ENCODE results near the gene LRP6. TPM values are rescaled to one million over a fixed set of nuclear protein-coding genes. Genes with fewer than 3 reads are reported as not detected.

The LRP6 gene
- total RNA-seq, 4 donors from 2014 or later: 15.1 to 25.9 (median 22.0) TPM

DNA sequence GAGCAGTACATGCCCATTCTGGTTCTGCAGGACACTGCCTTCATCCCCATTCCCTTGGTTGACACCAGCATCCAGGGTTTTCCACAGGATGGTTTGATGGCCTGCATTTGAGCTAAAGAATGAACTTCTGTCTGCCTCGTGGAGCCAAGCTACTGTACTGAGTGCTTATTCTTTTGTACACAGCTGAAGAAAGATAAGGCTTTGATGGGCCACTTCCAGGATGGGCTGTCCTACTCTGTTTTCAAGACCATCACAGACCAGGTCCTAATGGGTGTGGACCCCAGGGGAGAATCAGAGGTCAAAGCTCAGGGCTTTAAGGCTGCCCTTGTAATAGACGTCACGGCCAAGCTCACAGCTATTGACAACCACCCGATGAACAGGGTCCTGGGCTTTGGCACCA is 172.4 kb downstream of the LRP6 start:
- ATAC-seq (ENCODE audit: low FRiP score): no peak
- no peak for DNase-seq (ENCODE audit: low spot score)
- no peak for TF ChIP-seq CTCF (IDR thresholded peaks at IDR 0.05)

DNA sequence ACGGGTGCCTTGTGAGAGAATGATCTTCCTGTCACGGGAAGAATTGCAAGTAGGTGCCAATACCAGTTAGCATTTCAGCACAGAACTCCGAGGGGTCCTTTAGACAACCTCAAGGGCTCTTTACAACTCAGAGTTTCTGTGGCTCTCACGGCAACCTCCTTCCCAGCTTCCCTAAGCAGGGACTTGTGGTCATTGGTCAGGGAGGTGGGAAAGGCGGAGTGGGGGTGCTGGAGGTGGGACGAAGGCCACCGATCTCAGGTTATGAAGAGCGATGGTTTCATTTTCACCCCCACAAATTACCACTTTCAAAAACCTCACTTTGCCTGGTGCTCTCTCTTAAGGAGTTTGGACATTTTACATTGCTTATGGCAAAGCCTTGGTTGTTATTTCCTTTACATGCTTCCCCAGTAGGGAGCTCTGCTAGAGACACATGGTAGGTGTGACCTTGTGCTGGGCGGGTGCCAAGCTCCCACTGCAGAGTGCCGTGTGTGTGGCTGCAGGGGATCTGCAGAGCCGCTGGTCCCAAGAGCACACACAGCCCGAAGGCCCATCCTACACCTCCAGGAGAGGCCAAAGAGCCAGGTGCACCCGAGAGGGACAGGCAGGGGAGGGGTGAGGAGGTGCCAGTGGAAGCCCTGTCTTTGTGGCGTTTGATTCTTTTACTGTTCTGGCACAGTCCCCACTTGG is 174.7 kb downstream of the LRP6 start:
- DNase-seq (ENCODE audit: low spot score) (no peak), ATAC-seq (ENCODE audit: low FRiP score) (no peak)
- no peak for TF ChIP-seq CTCF (IDR thresholded peaks at IDR 0.05)

DNA sequence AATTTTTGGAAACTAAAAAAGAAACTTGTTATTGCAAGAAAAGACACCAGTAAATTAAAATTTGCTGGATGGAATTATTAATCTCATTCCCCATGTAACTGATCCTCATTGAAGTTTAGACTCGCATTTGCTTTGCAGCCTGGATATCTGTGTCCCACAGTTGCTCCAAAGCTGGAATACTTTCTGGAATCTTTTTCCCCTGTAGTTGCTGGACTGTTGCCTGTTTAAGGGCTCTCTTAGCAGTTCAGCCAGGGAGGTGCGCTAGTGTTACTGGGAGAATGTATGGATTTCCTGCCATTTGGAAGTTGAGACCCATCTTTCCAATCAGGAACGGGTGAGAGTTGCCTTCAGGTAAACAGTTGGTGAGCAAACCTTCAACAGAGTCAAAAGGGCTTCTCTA is 175.8 kb downstream of the LRP6 start:
- TF ChIP-seq CTCF (IDR thresholded peaks at IDR 0.05): no peak
- DNase-seq (ENCODE audit: low spot score): no peak
- ATAC-seq (ENCODE audit: low FRiP score): no peak

DNA sequence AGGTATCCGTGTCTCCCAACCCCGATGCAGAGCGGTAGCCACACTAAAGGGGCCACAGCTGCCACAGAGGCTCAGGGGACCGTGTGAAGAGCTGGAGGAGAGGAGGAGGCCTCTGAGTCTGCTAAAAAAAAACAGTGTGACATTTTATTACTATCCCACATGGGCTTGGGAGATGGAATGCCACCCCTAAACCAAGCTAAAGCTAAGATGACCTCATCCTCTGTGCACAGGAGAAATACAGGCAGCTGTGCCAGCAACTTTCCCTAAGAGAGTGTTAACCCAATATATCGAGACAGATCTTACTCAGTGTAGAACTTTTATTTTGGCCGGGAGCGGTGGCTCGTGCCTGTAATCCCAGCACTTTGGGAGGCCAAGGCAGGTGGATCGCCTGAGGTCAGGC is 178.1 kb downstream of the LRP6 start:
- TF ChIP-seq CTCF (IDR thresholded peaks at IDR 0.05): no peak
- no peak for ATAC-seq (ENCODE audit: low FRiP score)
- DNase-seq (ENCODE audit: low spot score): no peak

DNA sequence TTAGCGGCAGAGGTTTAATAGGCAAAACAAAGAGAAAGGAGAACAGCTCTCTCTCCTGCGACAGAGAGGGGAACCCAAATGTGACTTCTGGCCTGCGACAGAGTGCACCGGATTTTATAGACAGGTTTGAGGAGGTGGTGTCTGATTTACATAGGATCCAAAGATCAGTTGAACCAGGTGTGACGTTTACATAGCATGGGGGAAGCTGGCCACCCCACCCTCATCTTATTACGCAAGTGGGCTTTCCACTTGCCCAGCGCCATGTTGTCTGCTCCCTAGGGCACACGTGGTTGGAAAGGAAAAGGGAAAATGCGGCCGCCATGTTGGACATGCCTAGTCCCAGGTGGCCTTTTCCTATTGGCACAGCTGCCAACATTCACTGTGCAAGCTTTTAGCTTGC is 178.7 kb downstream of the LRP6 start:
- no peak for ATAC-seq (ENCODE audit: low FRiP score)
- no peak for TF ChIP-seq CTCF (IDR thresholded peaks at IDR 0.05)
- DNase-seq (ENCODE audit: low spot score): no peak

DNA sequence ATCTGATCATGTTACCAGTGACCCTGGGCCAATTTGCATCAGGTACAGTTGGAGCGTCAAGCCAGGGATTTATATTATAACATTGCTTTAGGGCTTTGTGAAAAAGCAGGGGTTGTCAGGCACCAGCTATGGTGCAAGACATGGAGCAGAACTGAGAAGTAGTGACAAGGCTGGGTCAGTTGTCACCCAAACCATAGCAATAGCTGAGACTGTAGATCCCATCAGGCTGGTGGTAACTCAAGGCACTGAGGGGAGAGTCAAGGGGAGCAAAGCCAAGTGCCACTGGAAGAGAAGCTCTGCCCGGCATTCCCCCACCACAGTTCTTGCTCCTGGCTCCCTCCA is 179.2 kb downstream of the LRP6 start:
- TF ChIP-seq CTCF (IDR thresholded peaks at IDR 0.05): no peak
- ATAC-seq (ENCODE audit: low FRiP score): no peak
- DNase-seq (ENCODE audit: low spot score): no peak

DNA sequence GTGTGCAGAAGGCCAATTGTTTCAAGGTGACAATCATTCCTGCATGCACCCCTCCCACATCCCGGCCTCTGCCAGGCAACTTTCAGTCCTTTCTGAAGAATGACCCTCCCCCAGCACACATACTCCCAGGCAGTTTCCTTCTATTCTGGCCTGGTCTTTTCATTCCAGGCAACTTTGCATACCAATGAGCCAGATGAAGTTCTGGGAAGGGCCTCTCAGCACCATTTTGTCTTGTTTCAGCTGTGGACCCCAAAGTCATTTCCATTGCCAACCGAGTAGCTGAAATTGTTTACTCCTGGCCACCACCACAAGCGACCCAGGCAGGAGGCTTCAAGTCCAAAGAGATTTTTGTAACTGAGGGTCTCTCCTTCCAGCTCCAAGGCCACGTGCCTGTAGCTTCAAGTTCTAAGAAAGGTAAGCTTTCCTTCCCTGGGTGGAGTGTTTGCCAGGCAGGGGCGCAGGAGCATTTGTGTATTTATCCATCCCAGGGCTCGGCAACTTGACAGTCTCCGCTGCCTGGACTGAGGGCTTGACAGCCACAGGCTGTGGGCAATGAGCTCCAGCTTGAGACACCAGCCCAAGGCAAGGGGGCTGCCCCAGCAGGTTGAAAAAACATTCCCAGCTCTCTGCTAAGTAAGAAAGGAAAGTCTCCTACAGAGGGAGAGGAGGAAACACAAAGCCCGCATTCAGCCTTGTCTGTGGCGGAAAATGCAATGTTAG is 179.7 kb downstream of the LRP6 start:
- ATAC-seq (ENCODE audit: low FRiP score): no peak
- no peak for TF ChIP-seq CTCF (IDR thresholded peaks at IDR 0.05)
- DNase-seq (ENCODE audit: low spot score): no peak
